Naive thymus-derived CD8-positive, alpha-beta T cell (primary cell): ENCODE measurements around the gene AP1M1. TPM values are rescaled to one million over a fixed set of nuclear protein-coding genes. Genes with fewer than 3 reads are reported as not detected.
A peak's percentile ranks its signal among the peaks of the same experiment; 100 is the strongest.

Experiments used
- ATAC-seq, 2 donors: fragments of 150-1000 bp; cut with Tn5 transposase in 1 of 2; sonication (Bioruptor Pico), chemical (Tn5 transposase) in 1 of 2; 1 replicate in 1 of 2; 2 replicates in 1 of 2; pipeline ENCODE4 v1.10.0; 2021; ENCODE audit warnings: mild to moderate bottlenecking in 2 of 2, moderate library complexity in 2 of 2
- POLR2A ChIA-PET: fragments of 350-600 bp; sonication (Branson Sonifier 250); formaldehyde crosslinking; loops from one replicate; lab custom pipeline; 2021; ENCODE audit warnings: antibody characterized with exemption; lab: Charles Lee
- DNase-seq, 10 donors: peaks; one replicate each; pipeline versions ENCODE4 v3.0.0 to v3.0.0-alpha.2; 2020 to 2022
- H3K27ac Mint-ChIP-seq, 10 donors: one replicate each; pipeline ENCODE4 v1.8.0; 2020 to 2022; ENCODE audit warnings: mild to moderate bottlenecking in 10 of 10, mixed read lengths in 10 of 10, moderate library complexity in 4 of 10, inconsistent platforms in 1 of 10
- H3K27me3 Mint-ChIP-seq, 5 donors: one replicate each; pipeline ENCODE4 v1.8.0; 2021 to 2022; ENCODE audit warnings: mixed read lengths in 5 of 5
- H3K36me3 Mint-ChIP-seq, 3 donors: one replicate each; pipeline ENCODE4 v1.8.0; 2020 to 2022; ENCODE audit warnings: mixed read lengths in 3 of 3, mild to moderate bottlenecking in 2 of 3, inconsistent platforms in 1 of 3
- H3K4me1 Mint-ChIP-seq, 4 donors: one replicate each; pipeline ENCODE4 v1.8.0; 2021 to 2022; ENCODE audit warnings: mixed read lengths in 4 of 4
- H3K4me3 Mint-ChIP-seq, 10 donors: one replicate each; pipeline ENCODE4 v1.8.0; 2020 to 2022; ENCODE audit warnings: mild to moderate bottlenecking in 10 of 10, mixed read lengths in 10 of 10, moderate library complexity in 6 of 10, inconsistent platforms in 1 of 10
- H3K9me3 Mint-ChIP-seq, 9 donors: one replicate each; pipeline ENCODE4 v1.8.0; 2020 to 2022; ENCODE audit warnings: mixed read lengths in 9 of 9, mild to moderate bottlenecking in 3 of 9, inconsistent platforms in 1 of 9, moderate library complexity in 1 of 9
- polyA plus RNA-seq, 3 donors: library from polyadenylated mRNA; unstranded; fragments of 300-500 nt; fragmentation: Illumina TruSeq; gene quantifications; one replicate each; pipeline ENCODE4 v1.2.3, GENCODE V29; 2021
- total RNA-seq, 8 experiments: library from RNA in 2 of 8; stranded (reverse) in 2 of 8; gene quantifications; one replicate each; pipeline ENCODE4 v1.2.3 and lab custom pipeline; 2021 to 2026

The AP1M1 gene
- total and polyA plus RNA-seq, 5 experiments from 2014 or later: 151 to 288 (median 195) TPM

DNA sequence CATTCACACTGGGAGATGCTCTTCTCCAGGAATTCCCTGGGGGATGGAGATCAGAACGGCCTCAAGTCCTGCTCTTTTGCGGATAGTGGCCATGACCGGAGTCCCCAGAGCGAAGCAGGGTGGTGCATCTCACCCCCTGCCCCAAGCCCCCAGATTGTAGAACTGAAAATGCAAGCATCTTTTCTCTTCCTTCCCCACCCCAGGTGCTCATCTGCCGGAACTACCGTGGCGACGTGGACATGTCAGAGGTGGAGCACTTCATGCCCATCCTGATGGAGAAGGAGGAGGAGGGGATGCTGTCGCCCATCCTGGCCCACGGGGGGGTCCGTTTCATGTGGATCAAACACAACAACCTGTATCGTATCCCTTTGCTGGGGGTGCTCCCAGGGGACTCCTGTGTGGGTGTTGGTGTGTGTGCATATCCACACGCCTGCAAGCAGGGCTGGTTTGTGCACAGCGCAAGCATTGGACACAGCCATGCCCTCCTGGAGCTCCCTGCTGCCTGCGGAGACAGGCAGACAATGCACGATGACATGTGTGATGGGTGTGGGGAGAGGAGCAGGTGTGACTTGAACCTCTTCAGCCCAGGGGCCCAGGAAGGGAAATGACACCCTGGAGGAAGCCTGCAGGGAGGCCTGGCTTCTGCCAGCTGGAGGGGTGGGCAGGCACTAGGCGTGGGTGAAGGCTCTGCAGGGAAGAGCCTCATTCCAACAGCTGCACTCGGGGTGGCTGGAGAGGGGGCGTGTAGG is 5.7 kb downstream of the AP1M1 start:
- Mint-ChIP-seq H3K27ac (peak overlapping the region; percentile 66 to 96 (median 80)), H3K4me1 (peaks cover 47 to 83% (median 75%) of the 10 kb centered on the region in 4 donors), H3K36me3 (peaks cover 0 to 57% (median 14%) of the 10 kb centered on the region in 3 donors), H3K4me3 (peak overlapping the region in 6 of 10 donors; percentile 18 to 69 (median 60)), H3K27me3 (no peaks in the 10 kb centered on the region), H3K9me3 (no peaks in the 10 kb centered on the region)
- DNase-seq (no peak), ATAC-seq (no peak)
- POLR2A ChIA-PET: interaction anchor here (0.6 to 1.5 kb wide), 2 partner anchors 35 to 832 kb away, joined by 5 to 7 read pairs; no protein-coding TSS in a partner anchor

DNA sequence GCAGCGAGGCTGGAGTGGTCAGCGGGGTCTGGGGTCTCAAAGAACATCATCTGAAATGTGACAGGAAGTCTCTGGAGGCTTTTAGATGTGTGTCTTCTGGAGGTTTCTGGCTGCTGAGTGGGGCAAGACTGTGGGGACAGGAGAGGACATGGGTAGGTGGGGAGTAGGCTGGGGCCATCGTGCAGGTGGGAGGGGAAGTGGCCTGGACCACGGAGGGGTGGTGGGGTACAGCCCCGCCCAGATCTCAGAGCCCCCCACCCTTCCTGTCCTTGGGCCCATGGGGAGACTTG is 6.2 kb downstream of the AP1M1 start:
- no peak for DNase-seq
- peak overlapping the region in 9 of 10 donors; percentile 46 to 96 (median 76) for H3K27ac Mint-ChIP-seq
- H3K4me3 Mint-ChIP-seq: peak overlapping the region in 6 of 10 donors; percentile 7 to 69 (median 45)
- no peaks in the 10 kb centered on the region for H3K27me3 Mint-ChIP-seq
- H3K9me3 Mint-ChIP-seq: no peaks in the 10 kb centered on the region
- no peak for ATAC-seq
- peaks cover 0 to 62% (median 15%) of the 10 kb centered on the region in 3 donors for H3K36me3 Mint-ChIP-seq
- peaks cover 46 to 83% (median 75%) of the 10 kb centered on the region in 4 donors for H3K4me1 Mint-ChIP-seq
- POLR2A ChIA-PET: no interaction called here

DNA sequence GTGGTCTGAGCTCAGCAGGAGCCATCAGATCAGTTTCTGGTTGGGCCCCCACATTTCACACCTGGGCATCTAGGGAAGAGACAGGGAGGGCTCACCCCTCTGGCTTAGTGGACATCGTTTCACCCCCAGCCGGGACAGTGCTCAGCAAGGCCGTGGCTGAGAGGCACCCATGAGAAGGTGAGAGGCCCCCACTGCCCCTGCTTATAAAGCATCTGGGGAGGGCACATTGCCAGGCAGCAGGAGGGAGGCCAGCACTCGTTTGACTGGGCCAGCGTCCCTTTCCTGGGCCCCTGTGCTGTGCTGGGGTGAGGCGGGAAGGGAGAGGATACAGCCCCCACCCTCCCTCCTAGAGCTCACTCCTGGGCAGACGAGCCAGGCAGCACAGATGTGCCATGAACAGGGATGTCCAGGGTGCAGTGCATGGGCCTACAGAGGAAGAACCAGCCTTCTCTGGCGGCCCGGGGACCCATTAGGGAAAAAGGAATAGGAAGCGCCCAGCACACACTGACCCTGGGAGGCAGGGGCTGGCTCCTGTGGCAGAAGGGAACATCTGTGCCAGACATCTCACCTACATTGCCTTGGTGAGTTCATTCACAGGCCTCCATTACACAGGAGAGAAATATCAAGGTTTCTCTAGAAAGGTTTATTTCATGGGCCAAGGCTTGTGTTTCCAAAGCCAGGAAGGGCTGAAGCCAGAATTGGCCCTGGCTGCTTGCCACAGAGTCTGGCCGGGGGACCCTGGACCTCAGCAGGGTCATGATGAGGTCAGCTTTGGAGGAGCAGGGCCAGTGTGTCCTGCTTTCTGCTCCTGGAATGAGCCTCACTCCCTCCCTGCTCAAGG is 7.7 kb downstream of the AP1M1 start:
- H3K36me3 Mint-ChIP-seq: peaks cover 0 to 76% (median 28%) of the 10 kb centered on the region in 3 donors
- H3K27ac Mint-ChIP-seq: peak overlapping the region in 7 of 10 donors; percentile 33 to 95 (median 47)
- H3K4me1 Mint-ChIP-seq: peaks cover 43 to 83% (median 76%) of the 10 kb centered on the region in 4 donors
- no peaks in the 10 kb centered on the region for H3K9me3 Mint-ChIP-seq
- POLR2A ChIA-PET: interaction anchor here (0.5 to 4.0 kb wide), 6 partner anchors 12 to 877 kb away, joined by 3 to 25 read pairs (median 3); no protein-coding TSS in a partner anchor
- ATAC-seq (no peak), DNase-seq (no peak)
- no peaks in the 10 kb centered on the region for H3K27me3 Mint-ChIP-seq
- no peak overlapping the region for H3K4me3 Mint-ChIP-seq

DNA sequence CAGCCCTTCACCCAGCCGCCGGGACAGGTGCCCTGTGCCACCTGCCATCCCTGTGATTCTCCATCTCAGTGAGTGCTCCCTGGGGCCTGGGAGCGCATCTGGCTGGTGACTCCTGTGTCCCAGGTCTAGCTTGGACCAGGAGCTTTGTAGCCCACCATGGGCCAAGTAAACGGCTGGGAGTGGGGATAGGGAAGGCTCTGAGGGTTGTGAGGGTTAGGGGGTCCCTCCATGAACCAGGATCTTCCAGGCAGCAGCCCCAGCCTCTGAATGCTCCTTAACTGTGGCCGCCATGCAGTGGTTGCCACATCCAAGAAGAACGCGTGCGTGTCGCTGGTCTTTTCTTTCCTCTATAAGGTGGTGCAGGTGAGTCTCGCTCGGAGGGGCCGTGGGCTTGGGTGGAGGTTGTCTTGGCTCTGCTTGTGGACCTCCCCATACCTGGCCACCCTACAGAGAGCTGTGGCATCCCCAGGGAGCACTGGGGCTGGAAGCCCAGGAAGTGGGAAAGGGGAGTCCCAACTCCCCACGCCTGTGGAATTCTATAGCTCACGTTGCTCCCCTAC is 8.4 kb downstream of the AP1M1 start:
- Mint-ChIP-seq H3K27me3 (no peaks in the 10 kb centered on the region), H3K27ac (peak overlapping the region; percentile 72 to 98 (median 92)), H3K9me3 (no peaks in the 10 kb centered on the region), H3K4me3 (peak overlapping the region in 6 of 10 donors; percentile 38 to 88 (median 61)), H3K4me1 (peaks cover 38 to 83% (median 75%) of the 10 kb centered on the region in 4 donors), H3K36me3 (peaks cover 0 to 76% (median 28%) of the 10 kb centered on the region in 3 donors)
- POLR2A ChIA-PET: interaction anchor here (0.5 to 4.0 kb wide), 4 partner anchors 8 to 37 kb away, joined by 3 to 25 read pairs (median 9); partner anchors contain the start of gene AP1M1
- DNase-seq: no peak
- ATAC-seq: no peak

DNA sequence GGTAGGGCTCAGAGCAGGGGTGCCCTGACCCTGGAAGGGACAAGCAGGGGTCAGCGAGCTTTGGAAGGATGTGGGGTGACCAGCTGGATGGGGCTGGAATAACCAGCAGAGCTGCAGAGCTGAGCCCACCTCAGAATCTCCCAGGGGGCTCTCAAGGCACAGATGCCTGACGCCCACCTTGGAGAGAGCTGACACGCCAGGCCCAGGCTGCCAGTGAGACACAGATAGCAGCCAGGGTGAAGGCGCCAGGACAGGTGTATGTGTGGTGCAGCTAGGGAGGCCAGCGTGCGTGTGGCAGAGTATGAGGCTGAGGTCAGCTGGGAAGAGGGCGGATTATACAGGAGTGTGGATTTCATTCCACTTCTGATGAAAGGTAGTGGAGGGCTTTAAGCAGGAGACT is 8.9 kb downstream of the AP1M1 start:
- DNase-seq: no peak
- POLR2A ChIA-PET: interaction anchor here (0.7 to 4.0 kb wide), 4 partner anchors 8 to 37 kb away, joined by 3 to 25 read pairs (median 9); partner anchors contain the start of gene AP1M1
- H3K4me3 Mint-ChIP-seq: peak overlapping the region; percentile 19 to 88 (median 74)

DNA sequence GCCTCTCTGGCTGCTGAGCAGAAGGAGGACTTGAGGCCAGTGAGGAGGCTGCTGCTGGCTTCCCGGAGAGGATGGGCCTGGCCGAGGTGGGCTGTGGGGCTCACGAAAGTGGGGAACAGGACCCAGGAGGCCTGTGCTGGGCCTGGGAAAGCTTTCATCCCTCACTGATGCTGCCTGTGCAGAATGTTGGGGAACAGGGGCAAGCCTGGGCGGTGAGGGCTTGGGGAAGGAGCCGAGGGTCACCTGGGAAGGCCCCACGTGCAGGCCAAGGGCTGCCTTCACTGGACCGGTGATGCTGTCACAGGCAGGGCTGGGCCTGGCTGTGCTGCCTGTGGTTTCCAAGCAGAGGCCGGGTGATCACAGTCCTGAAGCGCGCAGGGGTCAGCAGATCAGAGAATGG is 9.4 kb downstream of the AP1M1 start:
- Mint-ChIP-seq H3K9me3 (no peaks in the 10 kb centered on the region), H3K4me1 (peaks cover 37 to 83% (median 78%) of the 10 kb centered on the region in 4 donors)

More for the DNA sequence above, 8.9 kb downstream of the AP1M1 start:
- H3K36me3 Mint-ChIP-seq: peaks cover 0 to 76% (median 32%) of the 10 kb centered on the region in 3 donors
- H3K27ac Mint-ChIP-seq: peak overlapping the region; percentile 84 to 98 (median 92)
- no peak for ATAC-seq
- peaks cover 36 to 83% (median 77%) of the 10 kb centered on the region in 4 donors for H3K4me1 Mint-ChIP-seq
- no peaks in the 10 kb centered on the region for H3K27me3 Mint-ChIP-seq
- H3K9me3 Mint-ChIP-seq: no peaks in the 10 kb centered on the region

DNA sequence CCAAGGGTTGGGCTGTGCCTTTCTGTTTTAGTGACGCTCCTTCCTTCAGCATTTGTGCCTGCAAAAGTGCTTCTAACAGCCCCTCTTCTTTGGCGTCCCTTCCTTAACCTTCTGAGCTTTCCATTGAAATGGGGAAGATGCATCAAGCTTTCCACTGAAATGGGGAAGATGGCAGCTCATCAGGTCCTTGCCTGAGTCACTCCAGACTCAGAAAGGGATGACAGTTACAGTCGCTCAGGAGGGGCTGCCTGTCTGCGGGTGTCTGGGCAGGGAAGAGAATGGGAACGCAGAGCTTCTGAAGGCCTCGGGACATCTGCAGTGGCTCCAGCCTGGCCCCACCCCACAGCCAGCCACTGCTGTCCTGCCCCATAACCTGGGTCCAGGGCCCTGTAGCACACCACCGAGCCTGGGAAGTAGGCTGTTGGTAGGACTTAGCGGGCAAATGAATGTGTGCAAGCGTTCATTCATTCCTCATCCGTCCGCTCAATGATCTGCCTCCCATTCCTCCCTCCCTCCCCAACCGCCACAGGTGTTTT is 9.8 kb downstream of the AP1M1 start:
- H3K27ac Mint-ChIP-seq: peak overlapping the region; percentile 82 to 98 (median 94)

More for the DNA sequence above, 9.4 kb downstream of the AP1M1 start:
- Mint-ChIP-seq H3K4me3 (peak overlapping the region in 8 of 10 donors; percentile 44 to 88 (median 80)), H3K36me3 (peaks cover 0 to 78% (median 36%) of the 10 kb centered on the region in 3 donors), H3K27ac (peak overlapping the region; percentile 84 to 98 (median 94)), H3K27me3 (no peaks in the 10 kb centered on the region)
- DNase-seq (no peak), ATAC-seq (no peak)
- POLR2A ChIA-PET: interaction anchor here (0.7 to 4.0 kb wide), 7 partner anchors 9 to 165 kb away, joined by 3 to 25 read pairs (median 4); partner anchors contain the start of genes AP1M1 and KLF2

DNA sequence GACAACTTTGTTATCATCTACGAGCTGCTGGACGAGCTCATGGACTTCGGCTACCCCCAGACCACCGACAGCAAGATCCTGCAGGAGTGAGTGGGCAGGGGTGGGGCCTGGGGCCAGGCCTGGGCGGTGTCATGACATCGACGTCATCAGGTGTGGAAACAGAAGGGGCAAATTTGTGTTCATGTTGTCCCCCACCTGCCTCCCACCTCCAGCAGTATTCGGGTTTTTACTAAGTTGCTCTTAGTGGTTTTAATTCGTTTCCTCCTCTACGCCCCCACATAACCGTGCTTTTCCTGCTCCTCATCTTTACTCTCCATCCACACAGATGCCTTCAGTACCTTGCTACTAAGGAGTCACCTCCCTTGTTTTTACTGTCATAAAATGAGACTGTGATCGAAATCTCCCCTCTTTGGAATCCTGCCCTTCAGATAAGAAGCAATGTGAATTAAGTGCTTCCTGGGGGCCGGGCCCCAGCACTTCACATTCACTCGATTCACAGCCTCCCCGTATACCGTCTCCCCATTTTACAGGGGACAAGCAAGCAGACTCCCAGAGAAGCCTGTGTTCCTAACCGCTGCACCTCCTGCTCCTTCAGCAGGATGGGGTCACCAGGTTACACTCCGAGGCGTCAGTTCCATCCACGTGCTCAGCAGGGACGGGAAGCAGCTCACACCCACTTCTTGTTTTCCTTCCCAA is 10.5 kb downstream of the AP1M1 start:
- peak overlapping the region; percentile 82 to 98 (median 94) for H3K27ac Mint-ChIP-seq
- peaks cover 0 to 2% (median 0%) of the 10 kb centered on the region in 9 donors for H3K9me3 Mint-ChIP-seq
- peaks cover 0 to 76% (median 43%) of the 10 kb centered on the region in 3 donors for H3K36me3 Mint-ChIP-seq
- POLR2A ChIA-PET: interaction anchor here (0.8 to 4.0 kb wide), 8 partner anchors 9 to 164 kb away, joined by 3 to 25 read pairs (median 4); partner anchors contain the start of genes AP1M1 and KLF2
- peaks cover 42 to 84% (median 78%) of the 10 kb centered on the region in 4 donors for H3K4me1 Mint-ChIP-seq
- peak; percentile 63 to 71 for ATAC-seq
- H3K27me3 Mint-ChIP-seq: no peaks in the 10 kb centered on the region
- peak overlapping the region; percentile 46 to 86 (median 76) for H3K4me3 Mint-ChIP-seq
- peak in 7 of 10 donors; percentile 32 to 64 (median 43) for DNase-seq

More for the DNA sequence above, 9.8 kb downstream of the AP1M1 start:
- Mint-ChIP-seq H3K27me3 (no peaks in the 10 kb centered on the region), H3K4me1 (peaks cover 39 to 84% (median 78%) of the 10 kb centered on the region in 4 donors), H3K4me3 (peak overlapping the region; percentile 46 to 86 (median 76)), H3K36me3 (peaks cover 0 to 79% (median 41%) of the 10 kb centered on the region in 3 donors), H3K9me3 (peaks cover 0 to 2% (median 0%) of the 10 kb centered on the region in 9 donors)
- POLR2A ChIA-PET: interaction anchor here (1.0 to 4.0 kb wide), 5 partner anchors 9 to 164 kb away, joined by 4 to 25 read pairs (median 4); partner anchors contain the start of genes AP1M1 and KLF2
- DNase-seq (no peak), ATAC-seq (peak in 1 of 2 donors; percentile 16)

DNA sequence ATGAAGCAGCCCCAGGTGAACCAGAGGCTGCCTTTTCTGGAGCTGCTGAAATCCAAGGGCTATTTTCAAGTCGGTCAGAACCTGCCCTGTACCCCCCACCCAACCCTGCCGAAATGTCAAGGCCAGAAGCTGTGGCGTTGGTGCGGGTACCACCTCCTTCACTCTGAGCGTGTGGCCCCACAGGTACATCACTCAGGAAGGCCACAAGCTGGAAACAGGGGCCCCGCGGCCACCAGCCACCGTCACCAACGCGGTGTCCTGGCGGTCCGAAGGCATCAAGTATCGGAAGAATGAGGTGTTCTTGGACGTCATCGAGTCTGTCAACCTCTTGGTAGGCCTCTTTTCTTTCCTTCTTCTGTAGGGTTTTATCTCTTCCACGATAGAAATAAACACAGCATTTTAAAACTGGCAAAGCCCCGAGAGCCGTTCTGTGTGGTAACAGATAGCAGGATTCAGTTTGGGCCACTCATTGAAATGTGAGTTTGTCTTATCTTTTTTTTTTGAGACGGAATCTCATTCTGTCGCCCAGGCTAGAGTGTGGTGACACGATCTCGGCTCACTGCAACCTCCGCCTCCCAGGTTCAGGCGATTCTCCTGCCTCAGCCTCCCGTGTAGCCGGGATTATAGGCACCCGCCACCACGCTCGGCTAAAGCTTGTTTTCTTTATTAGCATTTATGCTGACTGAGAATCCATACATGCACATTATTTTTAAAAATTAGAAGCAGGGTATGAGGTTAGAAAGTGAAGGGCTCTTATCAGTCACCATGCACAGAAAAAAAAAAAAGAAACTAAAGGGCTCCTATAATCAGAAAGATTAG is 11.3 kb downstream of the AP1M1 start:
- POLR2A ChIA-PET: interaction anchor here (0.8 to 4.2 kb wide), 5 partner anchors 9 to 115 kb away, joined by 3 to 25 read pairs (median 5); partner anchors contain the start of genes AP1M1 and KLF2
- ATAC-seq: no peak
- no peaks in the 10 kb centered on the region for H3K27me3 Mint-ChIP-seq
- H3K4me3 Mint-ChIP-seq: peak overlapping the region; percentile 46 to 86 (median 76)
- H3K27ac Mint-ChIP-seq: peak overlapping the region; percentile 82 to 98 (median 94)
- H3K36me3 Mint-ChIP-seq: peaks cover 0 to 71% (median 40%) of the 10 kb centered on the region in 3 donors
- H3K9me3 Mint-ChIP-seq: peaks cover 0 to 2% (median 0%) of the 10 kb centered on the region in 9 donors
- H3K4me1 Mint-ChIP-seq: peaks cover 39 to 83% (median 79%) of the 10 kb centered on the region in 4 donors
- DNase-seq: no peak

DNA sequence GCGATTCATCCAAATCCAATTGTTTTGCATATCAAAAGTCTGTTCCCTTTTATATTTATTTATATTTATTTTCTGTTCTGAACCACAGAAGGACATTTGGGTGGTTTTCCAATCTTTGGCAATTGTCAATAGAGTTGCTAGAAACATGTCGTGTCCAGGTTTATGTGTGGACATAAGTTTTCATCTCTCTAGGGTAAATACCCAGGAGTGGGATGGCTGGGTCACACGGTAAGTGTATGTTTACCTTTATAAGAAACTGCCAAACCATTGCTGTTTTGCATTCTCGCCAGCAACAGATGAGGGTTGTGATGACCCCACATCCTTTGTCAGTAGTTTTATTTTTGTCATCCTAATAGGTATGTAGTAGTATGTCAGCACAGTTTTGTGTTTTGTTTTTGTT is 12.5 kb downstream of the AP1M1 start:
- POLR2A ChIA-PET: interaction anchor here (4.2 kb wide), 1 partner anchor 11 kb away, joined by 21 read pairs; the partner anchor contains the start of gene AP1M1
- H3K4me1 Mint-ChIP-seq: peaks cover 42 to 90% (median 83%) of the 10 kb centered on the region in 4 donors
- no peak for ATAC-seq
- no peak for DNase-seq
- H3K9me3 Mint-ChIP-seq: peaks cover 0 to 2% (median 0%) of the 10 kb centered on the region in 9 donors
- peak overlapping the region in 6 of 10 donors; percentile 38 to 78 (median 72) for H3K4me3 Mint-ChIP-seq
- H3K36me3 Mint-ChIP-seq: peaks cover 0 to 70% (median 37%) of the 10 kb centered on the region in 3 donors
- H3K27ac Mint-ChIP-seq: peak overlapping the region; percentile 84 to 95 (median 92)
- H3K27me3 Mint-ChIP-seq: no peaks in the 10 kb centered on the region
